HEK293 (cell line): ENCODE results near the gene CDKAL1.

Source experiments
- CTCF ChIA-PET: fragments of 350-600 bp; formaldehyde crosslinking; extraction: SDS; loops from one replicate; lab custom pipeline; 2021; ENCODE audit warnings: antibody characterized with exemption; lab: Yijun Ruan, JAX
- POLR2A ChIA-PET: fragments of 300-600 bp; formaldehyde crosslinking; extraction: SDS; loops from one replicate; lab custom pipeline; 2020; ENCODE audit warnings: antibody characterized with exemption, inconsistent platforms; lab: Yijun Ruan, JAX
- H3K27ac ChIP-seq: fragments of 200-500 bp; sonication (Bioruptor generic); 2 replicates; pipeline ENCODE4 v1.5.1; 2014; ENCODE audit warnings: low read depth, low read length, control low read depth, inconsistent platforms; ENCODE audit errors: extremely low read depth
- H3K36me3 ChIP-seq, 2 experiments: fragments of 200-500 bp in 1 of 2; sonication (Bioruptor generic) in 1 of 2; 1 replicate in 1 of 2; 2 replicates in 1 of 2; pipeline ENCODE4 v1.5.1; 2014 to 2017; ENCODE audit warnings: inconsistent platforms in 2 of 2, low read length in 2 of 2; ENCODE audit not compliant: control insufficient read depth in 2 of 2, insufficient read depth in 1 of 2
- H3K4me1 ChIP-seq: fragments of 200-500 bp; sonication (Bioruptor generic); 2 replicates; pipeline ENCODE4 v1.5.1; 2014; ENCODE audit warnings: mild to moderate bottlenecking, low read length, inconsistent platforms; ENCODE audit not compliant: control insufficient read depth, insufficient read depth
- H3K4me3 ChIP-seq: 2 replicates; pipeline ENCODE4 v1.5.1; 2011; ENCODE audit warnings: low read depth, mild to moderate bottlenecking, control low read depth, low read length, moderate library complexity
- H3K9me3 ChIP-seq: fragments of 200-500 bp; sonication (Bioruptor generic); 2 replicates; pipeline ENCODE4 v1.5.1; 2014; ENCODE audit warnings: low read depth, low read length, inconsistent platforms; ENCODE audit not compliant: control insufficient read depth, insufficient read depth
- GLIS2 ChIP-seq: fragments of 450-650 bp; formaldehyde crosslinking; IDR thresholded peaks from 2 replicates; pipeline ENCODE4 v1.5.1; 2016; ENCODE audit warnings: missing biosample characterization, missing genetic modification characterization
- IKZF3 ChIP-seq: fragments of 450-650 bp; IDR thresholded peaks from 2 replicates; pipeline ENCODE4 v1.5.0; 2018; ENCODE audit warnings: missing biosample characterization, mild to moderate bottlenecking, missing genetic modification characterization, moderate library complexity
- REPIN1 ChIP-seq: fragments of 450-650 bp; formaldehyde crosslinking; IDR thresholded peaks from 2 replicates; pipeline ENCODE4 v1.5.1; 2017; ENCODE audit warnings: missing biosample characterization, missing genetic modification characterization, low read depth
- SETDB1 ChIP-seq: IDR thresholded peaks from one replicate; pipeline ENCODE4 v1.6.1; 2017; ENCODE audit warnings: mild to moderate bottlenecking, low read length, moderate library complexity, mixed read lengths; ENCODE audit not compliant: insufficient read length
- SP3 ChIP-seq: fragments of 450-650 bp; formaldehyde crosslinking; IDR thresholded peaks from 2 replicates; pipeline ENCODE4 v1.5.1; 2016; ENCODE audit warnings: missing biosample characterization, missing genetic modification characterization
- TCF7L2 ChIP-seq: IDR thresholded peaks from 2 replicates; pipeline ENCODE4 v1.6.1; 2011; ENCODE audit warnings: low read depth, mild to moderate bottlenecking, inconsistent platforms, low read length, moderate library complexity, borderline replicate concordance
- TRIM28 ChIP-seq: IDR thresholded peaks from 2 replicates; pipeline ENCODE4 v1.6.1; 2011; ENCODE audit warnings: low read length, control low read depth, borderline replicate concordance
- ZBTB1 ChIP-seq: fragments of 450-650 bp; formaldehyde crosslinking; IDR thresholded peaks from 2 replicates; pipeline ENCODE4 v1.5.1; 2016; ENCODE audit warnings: missing biosample characterization, missing genetic modification characterization
- ZNF155 ChIP-seq: fragments of 450-650 bp; formaldehyde crosslinking; IDR thresholded peaks from 2 replicates; pipeline ENCODE4 v1.5.1; 2016; ENCODE audit warnings: missing biosample characterization, missing genetic modification characterization
- ZNF248 ChIP-seq: fragments of 450-650 bp; formaldehyde crosslinking; IDR thresholded peaks from 2 replicates; pipeline ENCODE4 v1.5.1; 2017; ENCODE audit warnings: missing biosample characterization, missing genetic modification characterization
- ZNF292 ChIP-seq: fragments of 450-650 bp; formaldehyde crosslinking; IDR thresholded peaks from 2 replicates; pipeline ENCODE4 v1.5.1; 2016; ENCODE audit warnings: low read depth, missing biosample characterization, missing genetic modification characterization, borderline replicate concordance
- ZNF549 ChIP-seq: fragments of 450-650 bp; IDR thresholded peaks from 2 replicates; pipeline ENCODE4 v1.5.1; 2018; ENCODE audit warnings: missing biosample characterization, missing genetic modification characterization, mild to moderate bottlenecking, inconsistent platforms, moderate library complexity
- ZNF626 ChIP-seq: fragments of 450-650 bp; sonication (Bioruptor Pico); formaldehyde crosslinking; IDR thresholded peaks from 2 replicates; pipeline ENCODE4 v1.5.1; 2018; ENCODE audit warnings: missing biosample characterization, missing genetic modification characterization, inconsistent platforms
- ZNF677 ChIP-seq: fragments of 450-650 bp; IDR thresholded peaks from 2 replicates; pipeline ENCODE4 v1.5.0; 2018; ENCODE audit warnings: missing biosample characterization, mild to moderate bottlenecking, missing genetic modification characterization, moderate library complexity
- ZNF707 ChIP-seq: fragments of 450-650 bp; formaldehyde crosslinking; IDR thresholded peaks from 2 replicates; pipeline ENCODE4 v1.5.1; 2016; ENCODE audit warnings: missing biosample characterization, missing genetic modification characterization
- TF ChIP-seq, protein P1 (sequence below): fragments of 450-650 bp; formaldehyde crosslinking; IDR thresholded peaks from 2 replicates; pipeline ENCODE4 v1.5.1; 2016; ENCODE audit warnings: missing biosample characterization, missing genetic modification characterization
- TF ChIP-seq, protein P2 (sequence below): fragments of 450-650 bp; formaldehyde crosslinking; IDR thresholded peaks from 2 replicates; pipeline ENCODE4 v1.5.1; 2016; ENCODE audit warnings: missing biosample characterization, missing genetic modification characterization
- TF ChIP-seq, protein P3 (sequence below): fragments of 450-650 bp; formaldehyde crosslinking; IDR thresholded peaks from 2 replicates; pipeline ENCODE4 v1.5.1; 2017; ENCODE audit warnings: missing biosample characterization, missing genetic modification characterization
- TF ChIP-seq, protein P4 (sequence below): fragments of 450-650 bp; formaldehyde crosslinking; IDR thresholded peaks from 2 replicates; pipeline ENCODE4 v1.5.1; 2016; ENCODE audit warnings: missing biosample characterization, missing genetic modification characterization
- TF ChIP-seq, protein P5 (sequence below): fragments of 450-650 bp; formaldehyde crosslinking; IDR thresholded peaks from 2 replicates; pipeline ENCODE4 v1.5.1; 2016; ENCODE audit warnings: missing biosample characterization, missing genetic modification characterization
- TF ChIP-seq, protein P6 (sequence below): fragments of 450-650 bp; formaldehyde crosslinking; IDR thresholded peaks from 2 replicates; pipeline ENCODE4 v1.5.1; 2017; ENCODE audit warnings: missing biosample characterization, missing genetic modification characterization
- TF ChIP-seq, protein P7 (sequence below): fragments of 450-650 bp; IDR thresholded peaks from 2 replicates; pipeline ENCODE4 v1.5.1; 2018; ENCODE audit warnings: missing biosample characterization, missing genetic modification characterization

CDKAL1 gene

DNA sequence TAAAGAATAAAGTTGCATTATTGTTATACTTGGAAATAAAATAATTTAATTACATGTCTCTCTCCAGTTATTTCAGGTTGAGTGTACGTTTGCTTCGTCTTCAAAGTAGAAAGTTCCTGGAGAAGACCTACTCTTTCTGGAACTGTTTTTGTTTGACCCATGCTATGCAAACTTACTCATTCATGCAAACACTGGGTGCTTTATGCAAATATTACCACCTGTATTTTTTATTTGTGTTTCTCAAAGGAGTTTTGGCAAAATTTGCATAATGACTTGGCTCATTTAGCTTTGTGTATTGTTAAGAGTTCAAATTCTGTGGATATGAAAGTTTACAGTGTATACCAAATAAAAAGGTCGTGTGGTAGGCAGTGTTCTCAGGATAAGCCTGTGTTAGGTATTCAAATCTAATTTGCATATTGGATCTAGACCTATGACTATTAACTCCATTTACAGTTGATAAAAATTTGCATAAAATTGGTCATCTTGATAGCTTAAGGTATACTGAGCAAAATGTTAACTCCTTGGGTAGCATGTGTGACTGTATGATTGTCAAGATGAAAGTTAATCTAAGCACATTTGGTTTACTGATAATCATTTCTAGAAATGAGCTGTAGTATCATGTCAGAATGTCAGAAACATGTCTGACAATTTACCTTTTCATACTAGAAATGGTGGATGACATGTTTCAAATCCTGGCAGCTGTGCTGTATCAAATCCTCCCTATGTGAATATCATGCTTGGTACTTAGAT, 65.2 kb downstream of the CDKAL1 start:
- TF ChIP-seq SETDB1, result no peak
- TF ChIP-seq GLIS2 (tag by site-specific recombination), result no peak
- no peak for TF ChIP-seq TCF7L2
- TF ChIP-seq ZNF707, result no peak
- TF ChIP-seq ZBTB1 (tag by site-specific recombination), result no peak
- no peak for TF ChIP-seq ZNF677 (tag by site-specific recombination)
- TF ChIP-seq REPIN1, result no peak
- no peak for TF ChIP-seq ZNF248 (tag by site-specific recombination)
- TF ChIP-seq ZNF292 (tag by site-specific recombination), result no peak
- TF ChIP-seq, protein P1, sequence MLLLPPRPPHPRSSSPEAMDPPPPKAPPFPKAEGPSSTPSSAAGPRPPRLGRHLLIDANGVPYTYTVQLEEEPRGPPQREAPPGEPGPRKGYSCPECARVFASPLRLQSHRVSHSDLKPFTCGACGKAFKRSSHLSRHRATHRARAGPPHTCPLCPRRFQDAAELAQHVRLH (tag by site-specific recombination), result no peak
- TF ChIP-seq, protein P2, sequence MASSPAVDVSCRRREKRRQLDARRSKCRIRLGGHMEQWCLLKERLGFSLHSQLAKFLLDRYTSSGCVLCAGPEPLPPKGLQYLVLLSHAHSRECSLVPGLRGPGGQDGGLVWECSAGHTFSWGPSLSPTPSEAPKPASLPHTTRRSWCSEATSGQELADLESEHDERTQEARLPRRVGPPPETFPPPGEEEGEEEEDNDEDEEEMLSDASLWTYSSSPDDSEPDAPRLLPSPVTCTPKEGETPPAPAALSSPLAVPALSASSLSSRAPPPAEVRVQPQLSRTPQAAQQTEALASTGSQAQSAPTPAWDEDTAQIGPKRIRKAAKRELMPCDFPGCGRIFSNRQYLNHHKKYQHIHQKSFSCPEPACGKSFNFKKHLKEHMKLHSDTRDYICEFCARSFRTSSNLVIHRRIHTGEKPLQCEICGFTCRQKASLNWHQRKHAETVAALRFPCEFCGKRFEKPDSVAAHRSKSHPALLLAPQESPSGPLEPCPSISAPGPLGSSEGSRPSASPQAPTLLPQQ (tag by site-specific recombination), result no peak
- no peak for TF ChIP-seq ZNF155 (tag by site-specific recombination)
- TF ChIP-seq, protein P3, sequence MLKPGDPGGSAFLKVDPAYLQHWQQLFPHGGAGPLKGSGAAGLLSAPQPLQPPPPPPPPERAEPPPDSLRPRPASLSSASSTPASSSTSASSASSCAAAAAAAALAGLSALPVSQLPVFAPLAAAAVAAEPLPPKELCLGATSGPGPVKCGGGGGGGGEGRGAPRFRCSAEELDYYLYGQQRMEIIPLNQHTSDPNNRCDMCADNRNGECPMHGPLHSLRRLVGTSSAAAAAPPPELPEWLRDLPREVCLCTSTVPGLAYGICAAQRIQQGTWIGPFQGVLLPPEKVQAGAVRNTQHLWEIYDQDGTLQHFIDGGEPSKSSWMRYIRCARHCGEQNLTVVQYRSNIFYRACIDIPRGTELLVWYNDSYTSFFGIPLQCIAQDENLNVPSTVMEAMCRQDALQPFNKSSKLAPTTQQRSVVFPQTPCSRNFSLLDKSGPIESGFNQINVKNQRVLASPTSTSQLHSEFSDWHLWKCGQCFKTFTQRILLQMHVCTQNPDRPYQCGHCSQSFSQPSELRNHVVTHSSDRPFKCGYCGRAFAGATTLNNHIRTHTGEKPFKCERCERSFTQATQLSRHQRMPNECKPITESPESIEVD, result no peak
- TF ChIP-seq ZNF626 (tag by site-specific recombination), result no peak
- TF ChIP-seq, protein P4, sequence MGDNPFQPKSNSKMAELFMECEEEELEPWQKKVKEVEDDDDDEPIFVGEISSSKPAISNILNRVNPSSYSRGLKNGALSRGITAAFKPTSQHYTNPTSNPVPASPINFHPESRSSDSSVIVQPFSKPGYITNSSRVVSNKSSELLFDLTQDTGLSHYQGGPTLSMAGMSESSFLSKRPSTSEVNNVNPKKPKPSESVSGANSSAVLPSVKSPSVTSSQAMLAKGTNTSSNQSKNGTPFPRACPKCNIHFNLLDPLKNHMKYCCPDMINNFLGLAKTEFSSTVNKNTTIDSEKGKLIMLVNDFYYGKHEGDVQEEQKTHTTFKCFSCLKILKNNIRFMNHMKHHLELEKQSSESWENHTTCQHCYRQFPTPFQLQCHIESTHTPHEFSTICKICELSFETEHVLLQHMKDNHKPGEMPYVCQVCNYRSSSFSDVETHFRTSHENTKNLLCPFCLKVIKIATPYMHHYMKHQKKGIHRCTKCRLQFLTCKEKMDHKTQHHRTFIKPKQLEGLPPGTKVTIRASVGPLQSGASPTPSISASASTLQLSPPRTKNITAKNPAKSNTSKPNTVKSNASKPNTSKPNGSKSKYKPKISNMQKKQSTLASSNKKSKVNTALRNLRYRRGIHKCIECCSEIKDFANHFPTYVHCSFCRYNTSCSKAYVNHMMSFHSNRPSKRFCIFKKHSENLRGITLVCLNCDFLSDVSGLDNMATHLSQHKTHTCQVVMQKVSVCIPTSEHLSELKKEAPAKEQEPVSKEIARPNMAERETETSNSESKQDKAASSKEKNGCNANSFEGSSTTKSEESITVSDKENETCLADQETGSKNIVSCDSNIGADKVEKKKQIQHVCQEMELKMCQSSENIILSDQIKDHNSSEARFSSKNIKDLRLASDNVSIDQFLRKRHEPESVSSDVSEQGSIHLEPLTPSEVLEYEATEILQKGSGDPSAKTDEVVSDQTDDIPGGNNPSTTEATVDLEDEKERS, result no peak
- no peaks in the 10 kb centered on the region for H3K4me1 ChIP-seq
- ChIA-PET CTCF (interaction anchor here (0.6 kb wide), 2 partner anchors 34 to 476 kb away, joined by 3 to 4 read pairs; no protein-coding TSS in a partner anchor), POLR2A (no interaction called here)
- no peak overlapping the region for H3K4me3 ChIP-seq
- no peak overlapping the region for H3K27ac ChIP-seq
- no peaks in the 10 kb centered on the region for H3K9me3 ChIP-seq
- H3K36me3 ChIP-seq, result peaks cover 0 to 6% of the 10 kb centered on the region in 2 experiments; a peak in 2 of 3 replicates

DNA sequence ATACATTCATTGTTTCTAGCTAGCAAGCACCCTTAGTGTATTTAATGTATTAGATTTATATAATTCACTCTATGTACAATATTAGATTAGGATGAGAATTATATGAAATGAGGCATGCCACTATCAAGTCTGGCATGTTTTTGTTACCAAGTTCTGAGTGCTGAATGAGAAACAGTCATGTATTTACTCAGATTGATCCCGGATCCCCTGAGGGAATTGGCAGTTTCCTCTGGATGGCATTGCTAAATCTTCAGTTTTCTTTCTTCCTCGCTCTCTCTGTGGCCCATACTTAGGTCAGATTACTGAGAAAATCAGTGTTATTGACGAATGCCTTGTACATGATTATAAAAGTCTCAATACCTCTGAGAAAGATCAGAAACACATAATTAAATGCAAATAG, 66.6 kb downstream of the CDKAL1 start:
- Histone ChIP-seq H3K36me3 (peaks cover 0 to 5% of the 10 kb centered on the region in 2 experiments; a peak in 2 of 3 replicates), H3K9me3 (no peaks in the 10 kb centered on the region), H3K4me1 (no peaks in the 10 kb centered on the region), H3K27ac (no peak overlapping the region), H3K4me3 (no peak overlapping the region)
- ChIA-PET POLR2A (no interaction called here), CTCF (no interaction called here)
- no peak for TF ChIP-seq TRIM28
- TF ChIP-seq, protein P5, sequence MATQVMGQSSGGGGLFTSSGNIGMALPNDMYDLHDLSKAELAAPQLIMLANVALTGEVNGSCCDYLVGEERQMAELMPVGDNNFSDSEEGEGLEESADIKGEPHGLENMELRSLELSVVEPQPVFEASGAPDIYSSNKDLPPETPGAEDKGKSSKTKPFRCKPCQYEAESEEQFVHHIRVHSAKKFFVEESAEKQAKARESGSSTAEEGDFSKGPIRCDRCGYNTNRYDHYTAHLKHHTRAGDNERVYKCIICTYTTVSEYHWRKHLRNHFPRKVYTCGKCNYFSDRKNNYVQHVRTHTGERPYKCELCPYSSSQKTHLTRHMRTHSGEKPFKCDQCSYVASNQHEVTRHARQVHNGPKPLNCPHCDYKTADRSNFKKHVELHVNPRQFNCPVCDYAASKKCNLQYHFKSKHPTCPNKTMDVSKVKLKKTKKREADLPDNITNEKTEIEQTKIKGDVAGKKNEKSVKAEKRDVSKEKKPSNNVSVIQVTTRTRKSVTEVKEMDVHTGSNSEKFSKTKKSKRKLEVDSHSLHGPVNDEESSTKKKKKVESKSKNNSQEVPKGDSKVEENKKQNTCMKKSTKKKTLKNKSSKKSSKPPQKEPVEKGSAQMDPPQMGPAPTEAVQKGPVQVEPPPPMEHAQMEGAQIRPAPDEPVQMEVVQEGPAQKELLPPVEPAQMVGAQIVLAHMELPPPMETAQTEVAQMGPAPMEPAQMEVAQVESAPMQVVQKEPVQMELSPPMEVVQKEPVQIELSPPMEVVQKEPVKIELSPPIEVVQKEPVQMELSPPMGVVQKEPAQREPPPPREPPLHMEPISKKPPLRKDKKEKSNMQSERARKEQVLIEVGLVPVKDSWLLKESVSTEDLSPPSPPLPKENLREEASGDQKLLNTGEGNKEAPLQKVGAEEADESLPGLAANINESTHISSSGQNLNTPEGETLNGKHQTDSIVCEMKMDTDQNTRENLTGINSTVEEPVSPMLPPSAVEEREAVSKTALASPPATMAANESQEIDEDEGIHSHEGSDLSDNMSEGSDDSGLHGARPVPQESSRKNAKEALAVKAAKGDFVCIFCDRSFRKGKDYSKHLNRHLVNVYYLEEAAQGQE (tag by site-specific recombination), result no peak
- TF ChIP-seq, protein P6, sequence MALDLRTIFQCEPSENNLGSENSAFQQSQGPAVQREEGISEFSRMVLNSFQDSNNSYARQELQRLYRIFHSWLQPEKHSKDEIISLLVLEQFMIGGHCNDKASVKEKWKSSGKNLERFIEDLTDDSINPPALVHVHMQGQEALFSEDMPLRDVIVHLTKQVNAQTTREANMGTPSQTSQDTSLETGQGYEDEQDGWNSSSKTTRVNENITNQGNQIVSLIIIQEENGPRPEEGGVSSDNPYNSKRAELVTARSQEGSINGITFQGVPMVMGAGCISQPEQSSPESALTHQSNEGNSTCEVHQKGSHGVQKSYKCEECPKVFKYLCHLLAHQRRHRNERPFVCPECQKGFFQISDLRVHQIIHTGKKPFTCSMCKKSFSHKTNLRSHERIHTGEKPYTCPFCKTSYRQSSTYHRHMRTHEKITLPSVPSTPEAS, result no peak
- no peak for TF ChIP-seq IKZF3
- TF ChIP-seq, protein P7, sequence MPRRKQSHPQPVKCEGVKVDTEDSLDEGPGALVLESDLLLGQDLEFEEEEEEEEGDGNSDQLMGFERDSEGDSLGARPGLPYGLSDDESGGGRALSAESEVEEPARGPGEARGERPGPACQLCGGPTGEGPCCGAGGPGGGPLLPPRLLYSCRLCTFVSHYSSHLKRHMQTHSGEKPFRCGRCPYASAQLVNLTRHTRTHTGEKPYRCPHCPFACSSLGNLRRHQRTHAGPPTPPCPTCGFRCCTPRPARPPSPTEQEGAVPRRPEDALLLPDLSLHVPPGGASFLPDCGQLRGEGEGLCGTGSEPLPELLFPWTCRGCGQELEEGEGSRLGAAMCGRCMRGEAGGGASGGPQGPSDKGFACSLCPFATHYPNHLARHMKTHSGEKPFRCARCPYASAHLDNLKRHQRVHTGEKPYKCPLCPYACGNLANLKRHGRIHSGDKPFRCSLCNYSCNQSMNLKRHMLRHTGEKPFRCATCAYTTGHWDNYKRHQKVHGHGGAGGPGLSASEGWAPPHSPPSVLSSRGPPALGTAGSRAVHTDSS (tag by site-specific recombination), result no peak
- no peak for TF ChIP-seq ZNF549
- no peak for TF ChIP-seq SP3 (tag by site-specific recombination)
